GM21737 (cell line): Measurements from ENCODE around the gene CACNB1.

ENCODE experiments used
- ATAC-seq: cut with Tn5 transposase; IDR thresholded peaks from one replicate; pipeline ENCODE4 v1.9.1; 2021; ENCODE audit warnings: mild to moderate bottlenecking, moderate library complexity; ENCODE audit not compliant: unreplicated experiment

The CACNB1 gene

DNA sequence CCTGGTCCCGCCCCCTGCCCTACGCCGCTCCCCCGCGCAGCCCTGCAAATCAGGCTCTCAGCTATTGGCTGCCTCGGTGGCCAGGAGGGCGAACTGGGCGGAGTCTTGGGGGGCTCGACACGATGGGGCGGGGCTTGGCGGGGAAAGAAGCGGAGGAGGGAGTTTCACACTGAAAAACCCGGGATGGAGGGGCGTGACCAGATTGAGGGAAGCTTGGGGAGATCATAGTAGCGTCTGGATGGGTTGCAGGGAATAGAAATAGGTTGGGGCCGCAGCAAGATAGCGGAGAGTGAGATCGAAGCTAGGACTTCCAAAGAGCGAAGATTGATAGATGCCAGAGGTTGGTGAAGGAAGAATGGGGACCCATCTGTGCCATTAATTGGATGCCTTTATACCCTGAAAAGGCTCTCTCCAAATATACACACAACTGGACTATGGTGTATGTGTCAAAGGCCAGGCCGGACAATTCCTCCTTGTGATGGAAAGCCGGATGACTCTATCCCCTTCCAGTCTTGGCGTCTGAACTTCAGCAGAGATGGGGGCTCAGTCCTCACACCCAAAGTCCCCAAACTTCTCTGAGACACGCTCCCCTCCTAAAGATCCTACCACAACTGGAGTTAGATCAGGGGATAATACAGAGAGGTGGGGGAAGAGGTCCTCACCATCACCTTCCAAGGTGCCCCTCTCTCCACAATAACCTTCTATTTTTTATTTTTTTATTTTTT lies 28.7 kb upstream of the CACNB1 start:
- no peak for ATAC-seq

DNA sequence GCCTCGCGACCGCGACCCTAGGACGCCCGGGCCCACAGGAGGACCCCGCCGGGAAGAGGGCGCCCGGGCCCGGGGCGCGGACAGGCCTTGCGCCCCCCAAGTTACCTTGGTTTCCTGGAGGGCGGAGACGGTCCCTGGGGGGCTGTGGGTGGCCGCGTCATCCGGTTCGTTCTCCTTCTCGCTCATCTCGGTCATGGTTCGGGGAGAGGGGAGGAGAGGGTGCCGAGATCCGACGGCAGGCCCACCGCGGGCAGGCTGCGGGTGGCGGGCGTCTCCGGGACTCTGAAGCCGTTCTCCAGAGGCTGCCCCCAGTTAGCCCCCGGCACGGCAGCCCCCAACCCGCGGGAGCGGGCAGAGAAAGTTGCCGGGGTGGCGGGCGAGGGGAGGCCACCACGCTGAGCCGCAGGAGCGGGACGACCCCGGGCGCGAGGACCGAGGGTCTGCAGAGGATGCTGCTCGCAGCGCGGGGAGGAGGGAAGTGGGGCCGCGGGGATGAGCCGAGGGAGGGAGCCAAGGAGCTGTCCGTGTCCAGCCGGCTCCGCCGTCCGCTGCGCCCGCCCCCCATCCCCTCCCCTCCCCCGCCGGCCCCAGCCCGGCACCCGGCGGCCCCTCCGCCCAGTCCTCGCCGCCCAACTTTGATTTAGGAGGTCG lies 28.0 kb upstream of the CACNB1 start, which contains the start of gene STAC2:
Gene STAC2, minus strand, starts transcription at position 638 of the 651 bp plus-strand sequence. Its CDS starts 443 bp downstream, at position 195.
- no peak for ATAC-seq

DNA sequence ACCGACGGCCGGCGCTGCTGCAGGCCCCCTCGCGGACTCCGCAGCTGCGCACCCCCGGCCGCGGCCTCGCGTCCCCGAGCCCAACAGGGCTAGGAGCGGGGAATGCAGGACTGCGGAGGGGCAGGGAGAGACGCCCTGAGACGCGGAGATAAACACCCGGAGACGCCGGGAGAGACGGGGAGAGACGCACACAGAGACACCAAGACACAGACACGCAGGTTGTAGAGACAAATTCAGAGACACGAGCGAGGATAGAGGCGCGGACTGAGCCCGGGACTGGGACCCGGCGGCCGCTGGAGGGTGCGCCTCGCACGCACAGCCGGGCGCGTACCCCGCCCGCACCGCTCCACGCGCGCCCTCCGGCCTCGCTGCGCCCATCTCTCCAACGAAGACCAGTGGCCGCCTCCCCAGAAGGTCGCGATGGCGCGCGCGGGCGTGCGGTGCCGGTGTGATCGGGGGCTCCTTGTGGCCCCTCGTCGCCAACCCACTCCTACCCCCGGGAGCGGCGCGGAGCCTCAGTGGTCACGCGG lies 27.4 kb upstream of the CACNB1 start:
- no peak for ATAC-seq

DNA sequence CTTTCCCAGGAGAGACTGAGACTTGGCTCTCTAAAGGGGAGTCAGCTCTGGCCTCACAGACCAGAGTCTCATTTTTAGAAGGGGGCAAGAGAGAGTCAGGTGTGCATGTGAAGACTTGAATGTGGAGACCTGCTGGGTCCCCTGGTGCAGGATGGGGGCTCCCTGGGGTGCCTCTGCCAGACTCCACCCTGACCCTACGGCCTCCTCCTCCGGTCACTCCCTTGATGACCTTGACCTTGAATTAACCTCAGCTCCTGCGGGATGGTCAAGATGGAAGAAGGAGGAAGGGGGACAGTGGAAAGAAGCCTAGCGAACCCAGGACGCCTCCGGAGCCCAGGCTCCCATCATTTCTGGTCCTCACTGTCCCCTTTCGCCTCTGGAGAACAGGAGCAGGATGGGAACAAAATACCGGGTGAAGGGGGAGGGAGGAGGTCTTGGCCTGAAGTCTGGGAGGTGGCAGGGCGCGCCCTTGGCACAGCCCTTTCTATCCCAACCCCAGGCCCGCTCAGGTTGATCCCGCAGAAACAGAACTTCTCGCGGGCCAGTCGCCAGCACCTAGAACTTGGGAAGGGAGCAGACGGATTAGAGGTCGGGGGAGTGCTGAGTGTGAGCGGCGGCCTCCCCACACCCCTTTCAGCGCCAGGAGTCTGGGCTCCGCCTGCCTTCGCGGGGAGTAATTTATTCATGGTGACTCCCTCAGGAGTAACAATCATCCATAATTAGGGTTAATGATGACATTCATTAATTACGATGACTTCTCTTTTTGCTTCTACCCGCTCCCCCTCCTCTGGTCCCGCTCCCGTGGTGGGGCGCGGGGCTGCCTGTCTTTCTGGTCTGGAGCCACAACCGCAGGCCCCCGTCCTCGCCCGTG lies 26.7 kb upstream of the CACNB1 start:
- ATAC-seq, result no peak

DNA sequence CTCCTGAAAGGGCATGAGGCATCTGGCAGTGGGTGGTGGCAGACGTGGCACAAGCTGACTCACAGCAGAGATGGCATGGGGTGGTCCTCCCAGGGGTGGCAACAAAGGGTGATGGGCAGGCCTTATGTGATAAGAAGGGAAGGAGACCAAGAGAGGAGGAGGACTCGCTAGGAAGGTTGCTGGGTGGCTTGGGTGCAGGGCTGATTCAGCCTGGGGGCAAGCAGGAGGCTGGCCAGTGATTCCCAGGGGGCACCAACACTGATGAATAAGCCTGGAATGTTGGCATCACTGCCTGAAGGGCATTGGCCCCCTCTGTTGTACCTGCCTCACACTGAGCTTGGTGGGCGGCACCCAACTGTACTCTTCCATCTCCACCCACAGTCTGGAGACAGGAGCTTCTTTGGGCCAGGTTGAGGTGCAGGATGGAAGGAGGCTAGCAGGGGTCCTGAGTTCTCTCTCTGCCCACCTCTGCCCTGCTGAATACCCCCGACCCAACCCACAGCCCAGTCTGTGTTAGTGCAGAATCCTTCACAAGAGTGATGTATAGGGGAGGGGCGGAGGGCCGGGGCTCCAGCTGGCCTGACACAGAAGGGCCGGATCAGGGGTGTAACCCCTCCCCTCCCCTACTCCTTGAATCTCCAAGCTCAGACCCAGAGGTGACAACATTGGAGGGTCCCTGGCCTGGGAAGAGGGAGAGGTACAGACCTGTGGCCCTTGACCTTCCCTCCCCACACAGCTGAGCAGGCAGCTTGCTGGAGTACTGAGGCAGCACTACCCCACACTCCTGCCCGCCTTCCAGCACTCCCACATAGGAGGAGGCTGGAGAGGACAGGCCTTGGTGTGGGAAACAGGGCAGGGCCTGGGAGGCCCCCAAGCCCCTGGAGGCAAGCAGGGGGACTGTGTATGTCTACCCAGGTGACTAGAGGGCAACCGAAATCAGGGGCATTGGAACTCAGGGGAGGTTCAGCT lies 25.7 kb upstream of the CACNB1 start:
- no peak for ATAC-seq

DNA sequence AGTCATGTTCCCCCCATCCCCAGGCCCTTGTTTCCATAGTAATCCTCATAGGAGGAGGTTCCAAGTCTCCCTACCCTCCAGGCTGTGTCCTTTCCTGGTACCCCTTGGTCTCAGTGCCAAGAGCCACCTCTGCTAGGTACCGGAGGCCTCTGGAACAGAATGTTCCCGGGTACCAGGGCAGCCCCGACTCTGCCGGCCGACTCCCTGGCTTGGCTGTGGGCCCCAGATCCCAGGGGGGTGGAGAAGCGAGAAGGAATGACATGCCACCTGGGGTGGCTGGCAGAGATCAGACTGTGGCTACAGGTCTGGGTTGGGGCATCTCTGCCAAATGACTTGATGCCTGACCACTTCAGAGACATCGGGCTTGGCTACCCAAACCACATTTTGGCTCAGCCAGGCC lies 24.7 kb upstream of the CACNB1 start:
- ATAC-seq, result no peak

DNA sequence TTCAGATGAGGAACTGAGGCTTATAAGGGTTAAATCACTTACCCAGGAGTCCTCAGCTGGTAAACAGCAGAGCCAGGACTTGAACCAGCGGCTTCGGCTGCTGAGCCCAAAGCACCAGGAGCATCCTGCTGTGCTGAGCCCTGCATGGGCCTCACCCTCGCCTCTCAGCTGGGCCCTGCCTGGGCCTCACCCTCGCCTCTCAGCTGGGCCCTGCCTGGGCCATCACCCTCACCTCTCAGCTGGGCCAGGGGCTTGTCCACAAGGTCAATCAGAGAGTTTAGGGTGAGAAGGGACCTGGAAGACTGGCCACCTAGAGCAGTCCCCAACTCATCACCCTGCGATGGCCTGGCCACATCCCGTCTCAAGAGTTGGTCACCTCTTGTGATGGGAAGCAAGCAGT lies 24.1 kb upstream of the CACNB1 start:
- ATAC-seq, result no peak

DNA sequence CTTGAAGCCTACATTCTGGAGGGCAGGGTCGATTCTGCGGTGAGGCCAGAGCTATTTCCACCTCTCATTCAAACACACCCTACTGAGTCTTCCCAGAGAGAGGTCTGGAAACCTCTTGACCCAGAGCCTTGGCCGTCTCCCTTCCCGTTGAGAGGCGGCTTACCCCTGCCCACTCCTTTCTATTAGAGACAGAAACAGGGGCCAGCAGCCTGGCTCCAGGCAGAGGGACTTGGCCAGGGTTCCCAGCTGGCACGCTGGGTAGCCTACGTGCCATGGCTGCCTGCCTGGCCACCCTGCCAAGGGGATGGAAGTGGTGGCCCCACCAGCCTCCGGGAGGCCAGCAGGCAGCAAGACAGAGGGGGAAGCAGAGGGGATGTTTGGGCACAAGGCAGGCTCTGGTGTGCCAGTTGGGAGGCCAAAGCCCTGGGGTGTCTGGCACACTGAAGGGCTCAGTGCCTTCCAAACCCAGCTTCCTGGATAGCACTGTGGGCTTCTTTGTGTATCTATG lies 22.2 kb upstream of the CACNB1 start:
- ATAC-seq, result no peak

DNA sequence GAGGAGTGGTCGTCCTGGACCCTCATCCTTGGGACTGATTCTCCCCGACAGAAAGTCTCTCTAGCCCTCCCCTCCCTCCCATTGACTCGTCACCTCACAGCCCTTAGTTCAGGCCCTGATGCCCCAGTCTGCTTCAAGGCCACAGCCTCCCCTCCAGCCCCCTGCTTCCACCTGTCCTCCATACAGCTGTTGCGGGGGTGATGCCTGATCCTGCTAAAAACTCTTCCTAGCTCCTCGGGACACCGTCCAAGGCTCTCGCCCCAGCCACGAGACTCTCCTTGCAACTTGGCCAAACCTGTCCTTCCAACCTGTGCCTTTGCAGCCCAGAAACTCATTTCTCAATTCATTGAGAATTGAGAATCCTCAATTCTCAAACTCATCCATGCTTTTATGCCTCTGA lies 21.4 kb upstream of the CACNB1 start:
- no peak for ATAC-seq

DNA sequence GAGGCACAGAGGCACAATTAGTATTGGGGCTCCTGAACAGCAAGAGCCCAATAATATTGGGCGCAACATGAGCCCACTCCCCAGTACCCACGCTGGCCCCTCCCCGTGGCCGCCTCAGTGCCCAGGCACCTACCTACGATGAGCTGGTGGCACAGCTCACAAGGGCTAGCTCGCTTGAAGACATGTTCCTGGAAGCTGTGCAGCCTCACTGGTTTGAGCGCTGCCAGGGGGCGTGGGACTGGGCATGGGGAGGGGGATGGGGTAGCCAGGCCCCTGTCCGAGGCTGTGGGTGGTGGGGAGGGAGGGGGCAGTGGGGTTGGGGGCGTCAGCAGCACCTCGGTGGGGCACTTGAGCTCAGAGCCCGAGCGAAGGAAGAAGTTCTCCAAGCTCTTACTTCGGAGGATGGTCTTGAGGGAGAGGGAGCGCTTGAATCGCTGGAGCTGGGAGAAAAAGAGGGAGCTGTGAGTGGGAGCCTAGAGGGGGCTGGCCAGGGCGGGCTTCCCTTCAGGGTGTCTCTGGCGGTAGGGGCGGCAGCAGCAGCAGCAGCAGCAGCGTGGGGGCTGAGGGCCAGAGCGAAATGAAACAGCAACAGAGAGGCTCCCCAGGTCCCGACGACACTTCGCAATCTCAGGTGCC lies 20.4 kb upstream of the CACNB1 start:
- no peak for ATAC-seq

DNA sequence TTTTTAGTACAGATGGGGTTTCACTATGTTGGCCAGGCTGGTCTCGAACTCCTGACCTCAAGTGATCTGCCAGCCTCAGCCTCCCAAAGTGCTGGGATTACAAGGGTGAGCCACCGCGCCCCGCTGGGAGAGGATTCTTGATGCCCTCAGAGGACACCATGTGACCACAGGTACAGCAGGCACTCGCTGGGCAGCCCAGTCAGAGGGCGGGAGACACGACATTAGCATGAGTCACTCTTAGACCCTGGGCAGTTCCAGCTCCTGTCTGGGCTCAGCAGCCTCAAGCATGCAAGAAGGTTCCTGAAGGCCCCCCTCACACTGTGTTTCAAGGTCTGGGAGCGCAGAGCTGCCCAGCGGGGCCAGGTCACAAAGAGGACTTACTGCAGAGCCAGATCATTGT lies 16.4 kb upstream of the CACNB1 start:
- ATAC-seq, result no peak

DNA sequence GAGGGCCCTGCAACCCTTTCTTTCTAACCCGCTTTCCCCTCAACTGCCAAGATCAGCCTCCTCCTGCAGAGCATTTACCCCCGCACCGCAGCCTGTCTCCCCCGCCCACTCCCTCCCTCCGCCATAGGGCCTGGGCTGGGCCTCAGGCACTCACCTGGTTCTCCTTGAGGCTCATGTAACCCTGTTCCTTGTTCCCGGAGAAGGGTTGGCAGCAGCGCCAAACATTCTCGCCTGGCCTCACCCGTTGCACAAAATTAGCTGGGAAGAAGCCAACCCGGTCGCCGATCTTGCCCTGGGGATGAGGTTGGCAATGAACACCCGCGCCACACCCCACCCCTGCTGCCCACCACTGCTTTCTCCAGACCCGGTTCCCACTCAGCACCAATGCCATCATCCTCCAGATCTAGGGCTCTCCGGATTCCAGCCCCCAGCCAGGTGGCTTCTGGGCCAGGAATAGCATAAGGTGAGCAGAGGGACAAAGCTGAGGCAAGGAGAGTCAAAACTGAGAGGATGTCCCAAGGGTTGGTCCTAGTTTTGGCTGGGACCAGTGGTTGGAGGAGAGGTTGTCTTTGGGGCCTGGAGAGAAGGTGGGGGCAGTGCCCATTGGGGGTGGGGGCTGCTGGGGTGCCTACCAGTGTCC lies 15.5 kb upstream of the CACNB1 start:
- no peak for ATAC-seq

DNA sequence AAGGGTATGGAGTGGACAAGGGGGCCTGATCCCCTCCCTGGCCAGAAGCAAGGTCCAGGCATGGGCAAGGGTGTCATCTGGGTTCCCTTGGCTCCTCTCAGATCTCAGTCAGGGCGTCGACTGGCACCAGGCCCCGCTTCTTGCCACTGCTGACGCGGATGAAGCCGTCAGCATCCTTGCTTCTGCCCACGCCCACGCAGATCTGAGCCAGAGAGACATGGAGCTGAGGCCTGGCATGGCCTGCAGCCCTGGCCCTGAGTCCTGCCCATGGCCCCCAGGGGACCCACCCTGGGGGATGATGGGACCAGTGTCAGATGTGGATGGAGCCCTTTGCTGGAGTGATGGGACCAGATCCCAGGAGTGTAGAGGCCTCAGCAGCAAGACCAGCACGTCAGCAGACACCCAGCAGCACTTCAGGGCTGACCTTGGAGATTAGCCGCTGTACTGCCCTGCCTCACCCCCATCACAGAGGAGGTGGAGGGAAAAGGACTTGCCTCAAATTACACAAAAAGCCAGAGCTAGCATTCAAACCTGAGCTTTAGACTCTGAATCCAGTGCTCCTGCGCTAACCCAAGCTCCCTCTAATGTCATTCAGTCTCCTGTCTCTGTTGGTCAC lies 14.8 kb upstream of the CACNB1 start:
- ATAC-seq, result no peak

DNA sequence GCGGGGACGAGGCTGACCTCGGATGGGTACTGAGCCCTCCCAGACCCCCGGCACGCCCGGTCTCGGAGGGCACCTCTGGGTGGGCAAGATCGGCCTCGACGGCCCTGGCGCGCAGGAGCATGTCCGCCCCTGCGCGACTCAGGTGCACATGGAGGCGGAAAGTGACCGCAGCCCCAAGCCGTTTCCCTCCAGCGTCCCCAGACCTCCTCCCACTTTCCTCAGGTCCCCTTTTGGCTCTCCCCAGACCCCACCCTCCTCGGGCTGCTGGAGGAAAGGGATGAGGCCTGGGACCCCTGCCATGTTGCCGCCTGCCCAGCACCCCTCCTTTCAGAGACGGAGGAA lies 12.6 kb upstream of the CACNB1 start:
- ATAC-seq, result no peak

DNA sequence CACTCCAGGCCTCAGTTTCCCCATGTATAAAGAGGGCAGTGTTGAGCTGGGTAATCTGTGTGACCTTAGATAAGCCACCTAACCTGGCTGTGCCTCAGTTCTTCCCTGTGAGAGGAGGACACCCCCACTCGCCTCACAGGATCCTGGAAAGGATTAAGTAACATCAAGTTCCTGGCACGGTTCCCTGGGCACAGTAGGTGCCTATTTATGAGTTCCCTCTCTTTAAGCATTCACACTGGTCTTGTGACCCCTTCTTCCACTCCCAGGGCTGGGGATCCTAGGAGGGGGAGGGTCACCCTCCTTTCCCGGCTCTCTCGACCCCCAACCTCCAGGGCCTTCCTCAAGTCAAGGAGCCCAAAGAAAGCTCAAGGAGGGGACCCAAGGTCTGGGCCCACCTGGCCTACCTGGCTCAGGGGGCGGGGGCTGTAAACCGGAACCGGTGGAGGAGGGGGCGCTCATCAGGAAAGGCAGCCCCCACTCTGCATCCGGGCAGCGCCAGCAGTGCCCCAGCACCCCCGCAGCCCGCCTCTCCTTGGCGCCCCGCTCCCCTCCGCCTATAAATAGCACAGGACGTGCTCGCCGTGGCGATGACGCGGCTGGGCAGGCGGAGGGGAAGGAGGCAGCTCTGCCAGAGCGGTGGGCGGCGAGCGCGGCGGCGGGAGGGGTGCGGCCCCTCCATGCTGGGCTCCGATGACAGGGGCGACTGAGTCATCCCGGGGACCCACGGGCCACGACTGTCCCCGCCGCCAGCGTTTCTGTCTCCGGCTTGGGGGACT lies 12.0 kb upstream of the CACNB1 start:
- no peak for ATAC-seq

DNA sequence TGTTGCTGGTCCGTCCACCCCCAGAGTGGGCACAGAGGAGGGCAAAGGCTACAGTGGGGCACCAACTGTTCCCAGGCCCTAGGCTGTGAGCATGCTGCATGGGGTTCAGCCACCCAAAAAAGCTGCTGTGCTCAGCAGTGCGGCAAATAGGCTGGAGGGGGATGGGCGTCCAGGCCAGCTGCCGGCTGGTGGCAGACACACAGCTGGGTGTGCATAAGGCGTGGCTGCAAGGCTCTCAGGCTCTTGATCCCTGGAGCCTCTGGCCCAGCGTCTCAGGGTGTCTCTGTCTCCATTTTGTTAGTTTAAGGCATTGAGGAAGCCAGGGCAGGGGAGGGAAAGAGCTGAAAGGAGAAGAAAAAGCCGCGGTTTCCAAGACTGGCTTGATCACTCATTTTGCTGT lies 11.4 kb upstream of the CACNB1 start:
- ATAC-seq, result peak; percentile 52

DNA sequence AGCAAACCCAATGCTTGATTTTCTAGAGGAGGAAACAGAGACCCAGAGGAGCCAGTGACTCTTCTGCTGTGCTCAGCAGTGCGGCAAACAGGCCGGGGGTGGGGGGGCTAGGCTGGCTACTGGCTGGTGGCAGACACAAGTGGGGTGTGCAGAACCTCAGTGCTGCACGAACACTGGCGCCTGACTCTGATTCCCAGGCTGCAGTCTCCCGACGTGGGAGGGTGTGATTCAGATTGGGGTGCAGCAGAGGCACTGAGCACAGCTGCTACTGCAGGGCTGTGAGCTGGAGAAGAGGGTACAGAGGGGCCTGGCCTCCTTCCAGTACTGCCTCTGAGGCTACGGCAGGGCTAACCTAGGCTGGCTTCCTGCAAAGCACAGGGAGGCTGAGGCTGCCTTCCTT lies 10.7 kb upstream of the CACNB1 start:
- no peak for ATAC-seq

DNA sequence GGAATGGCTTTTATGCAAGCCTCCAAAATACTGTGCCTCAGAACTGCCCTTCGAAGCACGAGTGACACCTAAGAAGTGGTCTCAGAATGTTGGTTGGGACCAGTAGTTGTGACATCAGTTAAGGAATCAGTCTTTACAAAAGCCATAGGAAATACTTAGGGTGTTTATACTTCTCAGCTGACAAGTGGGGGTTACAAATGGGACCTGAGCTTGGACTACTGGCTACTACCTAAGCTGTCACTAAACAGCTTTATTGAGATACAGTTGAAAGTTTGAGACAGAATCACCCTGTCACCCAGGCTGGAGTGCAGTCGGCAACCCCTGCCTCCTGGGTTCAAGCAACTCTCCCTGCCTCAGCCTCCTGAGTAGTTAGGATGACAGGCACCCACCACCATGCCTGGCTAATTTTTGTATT lies 7.7 kb upstream of the CACNB1 start:
- no peak for ATAC-seq
